Measurements from ENCODE around the gene PCDHB6. TPM values are rescaled to one million over a fixed set of nuclear protein-coding genes. Genes with fewer than 3 reads are reported as not detected.
"Not testable (repeated sequence)": the region's sequence is repeated elsewhere in the genome, so short reads cannot be mapped to it uniquely, and the experiment has no call there.

PCDHB6 gene
- total RNA-seq, 6 donors from 2014 or later, result 0.46 to 1.0 (median 0.77) TPM; not detected in 1

DNA sequence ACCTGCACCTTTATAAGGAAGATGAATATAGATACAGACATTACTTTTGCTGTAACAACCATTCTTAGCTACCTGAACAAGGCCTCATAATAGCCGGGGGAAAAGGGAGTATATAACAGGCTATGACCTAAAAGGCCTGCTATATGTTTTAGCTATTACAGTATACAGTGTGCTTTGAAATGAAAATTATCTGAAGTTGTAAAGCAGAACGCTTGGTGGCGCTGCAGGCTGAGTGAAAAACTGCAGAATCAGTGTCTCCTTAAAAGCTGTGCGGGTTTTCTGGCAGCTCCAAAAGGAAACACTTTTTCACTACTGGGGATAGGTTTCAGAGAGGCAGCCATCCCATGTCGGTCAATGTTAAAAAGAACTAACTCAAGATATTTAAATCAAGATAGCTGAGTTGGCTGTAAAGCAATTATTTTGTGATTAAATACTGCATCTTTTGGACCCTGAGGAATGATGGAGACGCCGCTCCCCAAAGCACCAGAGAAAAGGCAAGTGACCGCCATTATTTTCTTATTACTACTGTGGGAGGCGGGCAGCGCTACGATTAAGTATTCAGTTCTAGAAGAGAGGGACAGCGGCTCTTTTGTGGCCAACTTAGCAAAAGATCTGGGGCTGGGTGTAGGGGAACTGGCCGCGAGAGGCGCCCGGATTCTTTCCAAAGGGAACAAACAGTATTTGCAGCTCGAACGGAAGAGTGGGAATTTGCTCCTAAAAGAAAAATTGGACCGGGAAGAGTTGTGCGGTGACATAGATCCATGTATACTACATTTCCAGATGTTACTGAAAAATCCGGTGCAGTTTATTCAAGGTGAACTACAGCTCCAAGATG, 5.9 kb downstream of the PCDHB6 start:
- DNase-seq (no peak), ATAC-seq (ENCODE audit: low FRiP score in 2 of 2) (no peak)
- Histone ChIP-seq H3K4me1 (no peaks in the 10 kb centered on the region), H3K27me3 (no peaks in the 10 kb centered on the region), H3K27ac (no peak overlapping the region), H3K4me3 (no peak overlapping the region), H3K9me3 (peaks cover 13 to 52% (median 48%) of the 10 kb centered on the region in 4 donors), H3K36me3 (no peaks in the 10 kb centered on the region)
- 32 to 38% methylated on average over 21 of the region's 21 CpGs for WGBS, 2 donors
- no peak for TF ChIP-seq POLR2AphosphoS5 (IDR thresholded peaks at IDR 0.05)
- TF ChIP-seq EP300 (IDR thresholded peaks at IDR 0.05), result no peak
- TF ChIP-seq POLR2A (IDR thresholded peaks at IDR 0.05), result no peak
- no peak for TF ChIP-seq CTCF (IDR thresholded peaks at IDR 0.05)

DNA sequence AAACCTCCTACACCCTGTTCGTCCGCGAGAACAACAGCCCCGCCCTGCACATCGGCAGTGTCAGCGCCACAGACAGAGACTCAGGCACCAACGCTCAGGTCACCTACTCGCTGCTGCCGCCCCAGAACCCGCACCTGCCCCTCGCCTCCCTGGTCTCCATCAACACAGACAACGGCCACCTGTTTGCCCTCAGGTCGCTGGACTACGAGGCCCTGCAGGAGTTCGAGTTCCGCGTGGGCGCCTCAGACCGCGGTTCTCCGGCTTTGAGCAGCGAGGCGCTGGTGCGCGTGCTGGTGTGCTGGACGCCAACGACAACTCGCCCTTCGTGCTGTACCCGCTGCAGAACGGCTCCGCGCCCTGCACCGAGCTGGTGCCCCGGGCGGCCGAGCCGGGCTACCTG, 7.5 kb downstream of the PCDHB6 start:
- DNase-seq, result peak in 1 of 2 donors; percentile 64
- not testable (repeated sequence) for H3K27me3 ChIP-seq; ATAC-seq (ENCODE audit: low FRiP score in 2 of 2); H3K4me3 ChIP-seq; H3K27ac ChIP-seq; H3K36me3 ChIP-seq; H3K4me1 ChIP-seq
- 45 to 60% methylated on average over 1 to 22 of the region's 38 CpGs for WGBS, 2 donors
- peaks cover 10 to 43% (median 36%) of the 10 kb centered on the region in 4 donors for H3K9me3 ChIP-seq

GRCh38 chr5:141157901-141158300, 8.0 kb downstream of the PCDHB6 start:
- WGBS, 2 donors, result 37% methylated on average over 19 of the region's 28 CpGs; no CpG with 5 or more reads in 1 of the 2 donors
- H3K36me3 ChIP-seq; H3K4me3 ChIP-seq; H3K4me1 ChIP-seq; ATAC-seq (ENCODE audit: low FRiP score in 2 of 2); H3K27me3 ChIP-seq; H3K27ac ChIP-seq: not testable (repeated sequence)
- peaks cover 8 to 46% (median 37%) of the 10 kb centered on the region in 4 donors for H3K9me3 ChIP-seq
- peak in 1 of 2 donors; percentile 61 for DNase-seq

DNA sequence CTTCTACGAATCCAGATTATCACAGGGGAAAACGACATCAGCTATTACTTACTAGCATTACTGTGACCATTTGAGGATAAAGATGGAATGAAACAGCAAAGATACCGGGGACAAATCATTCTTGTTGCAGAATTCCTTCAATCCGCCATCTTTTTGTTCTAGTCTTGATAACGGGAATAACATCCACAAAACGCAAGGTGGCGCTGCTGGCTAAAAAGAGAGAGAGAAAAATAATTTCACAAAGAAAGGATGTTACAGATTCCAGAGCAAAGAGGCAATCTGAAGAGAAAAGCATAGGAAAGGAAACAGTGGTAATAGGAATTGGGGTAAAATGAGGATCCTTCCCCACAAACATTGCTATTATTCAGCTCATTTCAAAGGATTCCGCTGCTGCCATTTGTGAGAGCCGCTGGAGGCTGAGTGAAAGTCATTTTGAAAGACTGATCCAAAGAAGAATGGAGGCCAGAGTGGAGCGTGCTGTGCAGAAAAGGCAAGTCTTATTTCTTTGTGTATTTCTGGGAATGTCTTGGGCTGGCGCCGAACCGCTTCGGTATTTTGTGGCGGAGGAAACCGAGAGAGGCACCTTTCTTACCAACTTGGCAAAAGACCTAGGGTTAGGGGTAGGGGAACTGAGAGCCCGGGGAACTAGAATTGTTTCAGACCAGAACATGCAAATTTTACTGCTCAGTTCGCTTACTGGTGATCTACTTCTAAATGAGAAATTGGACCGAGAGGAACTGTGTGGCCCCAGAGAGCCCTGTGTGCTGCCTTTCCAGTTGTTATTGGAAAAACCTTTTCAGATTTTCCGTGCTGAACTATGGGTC, 22.7 kb downstream of the PCDHB6 start, which contains the start of gene PCDHB7:
TSS of gene PCDHB7 (plus strand) at position 264 of the 824 bp plus-strand sequence. CDS start at position 456, 192 bp downstream.
- no peaks in the 10 kb centered on the region for H3K4me1 ChIP-seq
- DNase-seq (no peak), ATAC-seq (ENCODE audit: low FRiP score in 2 of 2) (no peak)
- peaks cover 13 to 37% (median 21%) of the 10 kb centered on the region in 4 donors for H3K9me3 ChIP-seq
- H3K4me3 ChIP-seq, result peak within 1 kb of the TSS in 1 of 4 donors; percentile 24
- H3K27ac ChIP-seq, result no peak within 1 kb of the TSS
- no peaks in the 10 kb centered on the region for H3K27me3 ChIP-seq
- TF ChIP-seq EP300 (IDR thresholded peaks at IDR 0.05) (no peak), CTCF (IDR thresholded peaks at IDR 0.05) (peak in 3 of 6 experiments; percentile 18 to 39 (median 20)), POLR2A (IDR thresholded peaks at IDR 0.05) (no peak), POLR2AphosphoS5 (IDR thresholded peaks at IDR 0.05) (no peak)
- 33 to 36% methylated on average over 20 of the region's 20 CpGs for WGBS, 2 donors
- no peaks in the 10 kb centered on the region for H3K36me3 ChIP-seq

GRCh38 chr5:141174291-141175104, 24.6 kb downstream of the PCDHB6 start:
- not testable (repeated sequence) for H3K4me3 ChIP-seq; H3K4me1 ChIP-seq; H3K27me3 ChIP-seq; H3K27ac ChIP-seq; H3K36me3 ChIP-seq; ATAC-seq (ENCODE audit: low FRiP score in 2 of 2)
- DNase-seq, result peak in 1 of 2 donors; percentile 85
- 33 to 51% methylated on average over 32 to 76 of the region's 79 CpGs for WGBS, 2 donors
- H3K9me3 ChIP-seq, result peaks cover 17 to 50% (median 31%) of the 10 kb centered on the region in 4 donors
